Upper lobe of left lung (tissue), 6 donors: Measurements from ENCODE around the gene SLCO4A1. TPM values are rescaled to one million over a fixed set of nuclear protein-coding genes. Genes with fewer than 3 reads are reported as not detected.

Experiments
- ATAC-seq, 2 donors: fragments of 200-7000 bp; cut with Tn5 transposase; one replicate each; pipeline ENCODE4 v1.9.1; 2022; ENCODE audit warnings: mild to moderate bottlenecking in 2 of 2, moderate library complexity in 2 of 2; ENCODE audit not compliant: low FRiP score in 2 of 2
- DNase-seq, 2 donors: peaks; one replicate each; pipeline ENCODE4 v3.0.0-alpha.2; 2019 to 2020
- H3K27ac ChIP-seq, 4 donors: fragments of 200-600 bp; sonication (generic); one replicate each; pipeline ENCODE4 v1.5.1; 2016 to 2019
- H3K27me3 ChIP-seq, 4 donors: fragments of 200-600 bp; sonication (generic); one replicate each; pipeline ENCODE4 v1.5.1; 2017 to 2019
- H3K36me3 ChIP-seq, 4 donors: fragments of 200-600 bp; sonication (generic); one replicate each; pipeline ENCODE4 v1.5.1; 2016 to 2019
- H3K4me1 ChIP-seq, 4 donors: fragments of 200-600 bp; sonication (generic); one replicate each; pipeline ENCODE4 v1.5.1; 2018 to 2019
- H3K4me3 ChIP-seq, 4 donors: fragments of 200-600 bp; sonication (generic); one replicate each; pipeline ENCODE4 v1.5.1; 2017 to 2019; ENCODE audit warnings: mild to moderate bottlenecking in 2 of 4, moderate library complexity in 1 of 4
- H3K9me3 ChIP-seq, 4 donors: fragments of 200-600 bp; sonication (generic); one replicate each; pipeline ENCODE4 v1.5.1; 2018 to 2019
- CTCF ChIP-seq, 6 experiments: fragments of 450-650 bp in 4 of 6; fragments of 200-600 bp in 2 of 6; sonication (generic) in 2 of 6; IDR thresholded peaks; one replicate each; pipeline ENCODE4 v1.5.1; 2016 to 2019; ENCODE audit warnings: antibody characterized with exemption in 6 of 6
- EP300 ChIP-seq, 4 donors: sonication (generic); formaldehyde crosslinking; IDR thresholded peaks; one replicate each; pipeline ENCODE4 v1.5.1; 2017; ENCODE audit warnings: antibody characterized with exemption in 4 of 4, control low read depth in 2 of 4
- POLR2A ChIP-seq, 4 donors: fragments of 450-650 bp; IDR thresholded peaks; one replicate each; pipeline ENCODE4 v1.5.1; 2016 to 2017; ENCODE audit warnings: antibody characterized with exemption in 4 of 4, mild to moderate bottlenecking in 2 of 4
- POLR2AphosphoS5 ChIP-seq, 2 donors: sonication (generic); formaldehyde crosslinking; IDR thresholded peaks; one replicate each; pipeline ENCODE4 v1.5.1; 2017; ENCODE audit warnings: antibody characterized with exemption in 2 of 2
- WGBS, 2 donors: methylation state at CpG; one replicate each; pipeline ENCODE4 v1.1.5; 2017 to 2018; 5-methylcytosine and 5-hydroxymethylcytosine counted together
- total RNA-seq, 6 donors: library from RNA; depleted of rRNA in 4 of 6; stranded (reverse); fragments of >200 nt in 4 of 6; gene quantifications; one replicate each; pipeline versions ENCODE4 v1.1.0 to v1.2.1, GENCODE V29; 2016 to 2021
- donor health status: DM: no; HTN: no; CAD: no; lungs with moderate emphysema.
- donor health status: DM: no; HTN: yes; CAD: no; lungs with severe emphysema.

The SLCO4A1 gene
- total RNA-seq, 6 donors from 2014 or later: 39.9 to 86.7 (median 49.1) TPM

DNA sequence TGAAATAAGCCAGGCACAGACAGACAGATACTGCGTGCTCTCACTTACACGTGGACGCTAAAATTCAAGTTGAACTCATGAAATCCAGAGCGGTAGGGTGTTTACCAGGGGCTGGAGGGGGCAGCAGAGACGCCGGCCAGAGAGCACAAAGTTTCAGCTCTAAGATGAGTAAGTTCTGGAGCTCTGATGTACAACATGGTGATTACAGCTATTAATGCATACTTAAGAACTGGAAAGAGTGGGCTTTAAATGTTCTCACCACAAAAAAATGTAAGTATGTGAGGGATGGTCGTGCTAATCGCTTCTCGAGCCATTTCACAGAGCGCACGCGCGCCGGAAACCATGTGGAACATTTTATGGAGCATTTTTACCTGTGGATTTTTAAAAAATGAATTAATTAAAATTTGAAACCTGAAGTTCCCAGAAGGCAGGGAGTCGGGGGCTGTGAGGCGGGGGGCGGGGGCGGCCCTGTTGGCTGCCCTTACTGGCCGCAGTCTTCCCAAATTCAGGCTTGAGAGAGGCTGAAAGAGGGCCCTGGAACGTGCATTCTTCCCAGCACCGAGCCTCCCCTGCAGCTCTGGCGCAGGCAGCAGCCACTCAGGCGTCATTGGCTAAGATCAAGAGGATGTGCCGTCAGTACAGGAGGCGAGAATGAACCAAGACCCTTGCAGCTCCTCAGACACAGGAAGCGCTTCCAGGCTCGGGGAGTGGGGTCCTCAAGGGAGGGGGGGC, 8.5 kb upstream of the SLCO4A1 start:
- Histone ChIP-seq H3K4me3 (no peak overlapping the region), H3K4me1 (peaks cover 5 to 13% (median 9%) of the 10 kb centered on the region in 4 donors), H3K27ac (peak overlapping the region in 1 of 4 donors; percentile 39), H3K9me3 (no peaks in the 10 kb centered on the region), H3K36me3 (no peaks in the 10 kb centered on the region), H3K27me3 (peaks cover 0 to 6% (median 0%) of the 10 kb centered on the region in 4 donors)
- 64 to 68% methylated on average over 21 to 27 of the region's 27 CpGs for WGBS, 2 donors
- DNase-seq (peak in 1 of 2 donors; percentile 57), ATAC-seq (no peak)
- TF ChIP-seq POLR2AphosphoS5 (IDR thresholded peaks at IDR 0.05) (no peak), EP300 (IDR thresholded peaks at IDR 0.05) (no peak), POLR2A (IDR thresholded peaks at IDR 0.05) (no peak), CTCF (IDR thresholded peaks at IDR 0.05) (no peak)

DNA sequence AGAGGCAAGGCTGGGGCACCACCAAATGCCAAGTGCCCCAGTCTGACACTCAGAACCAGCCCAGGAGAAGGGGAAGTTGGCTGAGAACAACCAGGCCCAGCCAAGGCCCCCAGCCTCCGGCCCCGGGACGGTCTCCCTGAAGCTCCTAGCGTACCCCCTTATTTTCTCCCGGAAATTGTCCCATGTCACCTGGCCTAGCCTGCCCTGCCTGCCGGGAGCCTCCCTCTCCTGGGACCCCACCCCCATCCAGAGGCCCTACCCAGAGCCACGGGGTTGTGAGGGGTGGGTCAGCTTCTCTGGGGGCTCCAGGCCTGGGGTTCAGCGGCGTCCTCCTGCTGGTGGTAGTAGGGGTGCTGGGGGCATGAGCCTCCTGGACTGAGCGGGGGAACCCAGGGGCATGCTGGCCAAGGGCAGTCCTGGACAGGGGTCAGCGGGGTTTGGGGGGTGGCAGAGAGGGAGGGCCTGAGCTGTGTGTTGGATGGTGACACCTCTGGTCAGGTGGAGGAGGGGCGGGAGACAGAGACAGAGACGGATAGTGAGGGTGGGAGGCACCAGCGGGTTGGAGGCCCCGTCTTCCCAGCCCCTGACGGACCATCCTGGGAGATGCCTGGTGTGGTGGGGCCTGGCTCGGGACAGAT, 7.9 kb upstream of the SLCO4A1 start:
- Histone ChIP-seq H3K27me3 (peaks cover 0 to 6% (median 0%) of the 10 kb centered on the region in 4 donors), H3K9me3 (no peaks in the 10 kb centered on the region), H3K27ac (no peak overlapping the region), H3K36me3 (no peaks in the 10 kb centered on the region), H3K4me1 (peaks cover 5 to 13% (median 9%) of the 10 kb centered on the region in 4 donors), H3K4me3 (no peak overlapping the region)
- DNase-seq (peak in 1 of 2 donors; percentile 70), ATAC-seq (no peak)
- TF ChIP-seq POLR2AphosphoS5 (IDR thresholded peaks at IDR 0.05) (no peak), EP300 (IDR thresholded peaks at IDR 0.05) (no peak), POLR2A (IDR thresholded peaks at IDR 0.05) (no peak), CTCF (IDR thresholded peaks at IDR 0.05) (no peak)
- WGBS, 2 donors: 82 to 91% methylated on average over 17 of the region's 17 CpGs

GRCh38 chr20:62635232-62635631, 7.1 kb upstream of the SLCO4A1 start:
- TF ChIP-seq CTCF (IDR thresholded peaks at IDR 0.05): no peak
- no peak for TF ChIP-seq POLR2A (IDR thresholded peaks at IDR 0.05)
- TF ChIP-seq EP300 (IDR thresholded peaks at IDR 0.05): no peak
- no peak for TF ChIP-seq POLR2AphosphoS5 (IDR thresholded peaks at IDR 0.05)
- ATAC-seq (no peak), DNase-seq (peak in 1 of 2 donors; percentile 37)
- H3K36me3 ChIP-seq: no peaks in the 10 kb centered on the region
- no peak overlapping the region for H3K27ac ChIP-seq
- H3K4me3 ChIP-seq: no peak overlapping the region
- peaks cover 5 to 13% (median 9%) of the 10 kb centered on the region in 4 donors for H3K4me1 ChIP-seq
- H3K9me3 ChIP-seq: no peaks in the 10 kb centered on the region
- peaks cover 0 to 6% (median 0%) of the 10 kb centered on the region in 4 donors for H3K27me3 ChIP-seq
- 84 to 88% methylated on average over 15 of the region's 15 CpGs for WGBS, 2 donors

GRCh38 chr20:62635852-62636251, 6.5 kb upstream of the SLCO4A1 start:
- Histone ChIP-seq H3K4me1 (peaks cover 5 to 13% (median 9%) of the 10 kb centered on the region in 4 donors), H3K27ac (no peak overlapping the region), H3K36me3 (no peaks in the 10 kb centered on the region), H3K4me3 (no peak overlapping the region), H3K27me3 (peaks cover 0 to 6% (median under 1%) of the 10 kb centered on the region in 4 donors), H3K9me3 (no peaks in the 10 kb centered on the region)
- no peak for TF ChIP-seq EP300 (IDR thresholded peaks at IDR 0.05)
- TF ChIP-seq POLR2A (IDR thresholded peaks at IDR 0.05): no peak
- TF ChIP-seq CTCF (IDR thresholded peaks at IDR 0.05): no peak
- no peak for TF ChIP-seq POLR2AphosphoS5 (IDR thresholded peaks at IDR 0.05)
- 73 to 75% methylated on average over 16 of the region's 16 CpGs for WGBS, 2 donors
- no peak for ATAC-seq
- DNase-seq: peak in 1 of 2 donors; percentile 49
